Measurements from ENCODE around the gene CNPY1. TPM values are rescaled to one million over a fixed set of nuclear protein-coding genes. Genes with fewer than 3 reads are reported as not detected.

The CNPY1 gene
- total RNA-seq, 4 donors from 2014 or later, result not detected

- Histone ChIP-seq H3K4me3 (no peak overlapping the region), H3K27me3 (peaks cover 85% of the 10 kb centered on the region), H3K4me1 (no peaks in the 10 kb centered on the region), H3K9me3 (no peaks in the 10 kb centered on the region), H3K27ac (no peak overlapping the region), H3K36me3 (no peaks in the 10 kb centered on the region)
- WGBS, 2 donors (ENCODE audit: low coverage in 1 of 2), result 80 to 81% methylated on average over 2 to 3 of the region's 12 CpGs
- TF ChIP-seq CTCF (IDR thresholded peaks at IDR 0.05) (no peak), EP300 (IDR thresholded peaks at IDR 0.05) (no peak), POLR2A (IDR thresholded peaks at IDR 0.05) (no peak), POLR2AphosphoS5 (IDR thresholded peaks at IDR 0.05) (no peak)
- no peak for ATAC-seq
Observed at GRCh38 chr7:155516466-155516865, 29.9 kb downstream of the CNPY1 start.

DNA sequence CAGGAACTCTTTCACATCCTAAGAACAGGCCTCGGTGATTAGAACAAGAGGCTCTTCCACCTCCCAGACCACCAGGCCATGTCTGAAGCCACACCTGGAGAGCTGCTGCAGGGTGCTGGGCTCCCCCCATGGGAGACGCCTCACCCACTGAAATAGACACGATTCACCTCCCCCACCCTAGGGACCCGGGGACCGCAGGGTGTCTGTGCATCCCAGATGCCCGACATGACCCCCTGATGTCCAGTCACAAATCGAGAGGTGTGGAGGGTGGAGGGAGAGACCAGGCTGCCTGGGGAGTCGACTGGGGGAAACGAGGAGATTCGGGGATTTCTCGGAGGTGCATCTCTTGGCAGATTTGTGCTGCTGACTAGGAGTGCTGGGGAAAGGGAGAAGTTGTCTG lies 31.0 kb downstream of the CNPY1 start:
- H3K4me3 ChIP-seq, result no peak overlapping the region
- H3K36me3 ChIP-seq, result no peaks in the 10 kb centered on the region
- no peaks in the 10 kb centered on the region for H3K4me1 ChIP-seq
- no peak overlapping the region for H3K27ac ChIP-seq
- TF ChIP-seq POLR2AphosphoS5 (IDR thresholded peaks at IDR 0.05), result no peak
- no peak for TF ChIP-seq CTCF (IDR thresholded peaks at IDR 0.05)
- no peak for TF ChIP-seq POLR2A (IDR thresholded peaks at IDR 0.05)
- no peak for TF ChIP-seq EP300 (IDR thresholded peaks at IDR 0.05)
- no peak for ATAC-seq
- H3K27me3 ChIP-seq, result peaks cover 91% of the 10 kb centered on the region
- H3K9me3 ChIP-seq, result no peaks in the 10 kb centered on the region
- 40% methylated on average over 3 of the region's 11 CpGs; no CpG with 5 or more reads in 1 of the 2 donors for WGBS, 2 donors (ENCODE audit: low coverage in 1 of 2)

DNA sequence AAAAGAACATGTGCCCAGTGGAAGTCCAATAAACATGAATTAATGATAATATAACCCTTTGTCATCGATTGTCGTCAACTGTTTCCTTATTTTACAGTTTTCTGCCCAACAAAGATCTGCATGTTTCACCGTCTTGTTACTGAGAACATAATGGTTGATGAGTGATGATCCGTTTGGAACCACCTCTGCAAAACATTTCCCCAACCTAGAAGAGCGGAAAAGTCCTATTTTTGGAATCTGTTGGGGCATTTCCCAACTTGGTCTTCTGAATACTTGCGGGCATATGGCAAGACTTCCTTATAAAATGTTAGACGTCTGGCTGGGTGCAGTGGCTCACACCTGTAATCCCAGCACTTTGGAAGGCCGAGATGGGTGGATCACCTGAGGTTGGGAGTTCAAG lies 32.1 kb downstream of the CNPY1 start:
- Histone ChIP-seq H3K9me3 (no peaks in the 10 kb centered on the region), H3K4me3 (no peak overlapping the region), H3K27ac (no peak overlapping the region), H3K36me3 (no peaks in the 10 kb centered on the region), H3K4me1 (peaks cover 0 to 9% (median 5%) of the 10 kb centered on the region in 3 donors), H3K27me3 (peaks cover 100% of the 10 kb centered on the region)
- 83 to 84% methylated on average over 5 to 8 of the region's 8 CpGs for WGBS, 2 donors (ENCODE audit: low coverage in 1 of 2)
- no peak for ATAC-seq
- no peak for TF ChIP-seq POLR2AphosphoS5 (IDR thresholded peaks at IDR 0.05)
- no peak for TF ChIP-seq POLR2A (IDR thresholded peaks at IDR 0.05)
- TF ChIP-seq CTCF (IDR thresholded peaks at IDR 0.05), result no peak
- TF ChIP-seq EP300 (IDR thresholded peaks at IDR 0.05), result no peak

DNA sequence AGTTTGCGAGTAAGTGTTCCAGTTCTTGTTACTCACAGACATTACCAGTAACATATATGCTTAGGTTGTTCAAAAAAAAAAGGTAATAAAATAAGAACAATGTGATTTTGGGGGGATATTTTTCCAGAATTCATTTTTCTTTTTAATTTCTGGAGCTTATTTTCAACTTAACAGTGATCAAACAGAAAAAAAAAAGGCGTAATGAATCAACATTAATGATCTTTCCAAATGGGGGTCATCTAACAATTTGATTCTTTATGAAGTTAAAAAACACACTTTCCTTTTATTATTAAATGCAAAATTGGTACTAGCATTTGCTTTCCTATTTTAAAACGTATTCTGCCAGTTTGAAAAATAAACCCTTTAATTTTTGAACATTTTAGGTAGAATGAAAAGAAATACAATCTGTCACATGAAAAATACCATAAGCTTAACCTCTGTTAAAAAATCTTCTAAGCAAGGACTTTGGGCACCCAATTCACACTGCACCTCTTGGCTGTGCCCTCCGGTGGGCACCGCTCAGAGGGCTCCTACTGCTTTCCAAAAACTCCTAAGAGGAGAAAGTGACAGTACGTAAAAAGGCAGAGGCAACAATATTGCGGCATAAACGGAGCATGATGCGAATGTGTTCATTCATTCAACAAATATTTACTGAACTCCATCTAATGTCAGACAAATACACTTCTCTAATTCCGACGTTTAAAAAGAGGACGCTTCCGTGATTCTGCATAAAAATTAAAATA lies 32.6 kb downstream of the CNPY1 start:
- H3K27me3 ChIP-seq, result peaks cover 100% of the 10 kb centered on the region
- H3K27ac ChIP-seq, result no peak overlapping the region
- WGBS, 2 donors (ENCODE audit: low coverage in 1 of 2), result 70 to 81% methylated on average over 13 of the region's 13 CpGs
- no peaks in the 10 kb centered on the region for H3K36me3 ChIP-seq
- no peak for ATAC-seq
- no peak overlapping the region for H3K4me3 ChIP-seq
- no peaks in the 10 kb centered on the region for H3K9me3 ChIP-seq
- TF ChIP-seq CTCF (IDR thresholded peaks at IDR 0.05) (no peak), POLR2AphosphoS5 (IDR thresholded peaks at IDR 0.05) (no peak), POLR2A (IDR thresholded peaks at IDR 0.05) (no peak), EP300 (IDR thresholded peaks at IDR 0.05) (no peak)
- peaks cover 0 to 10% (median 5%) of the 10 kb centered on the region in 3 donors for H3K4me1 ChIP-seq

- TF ChIP-seq POLR2AphosphoS5 (IDR thresholded peaks at IDR 0.05), result no peak
- no peak for TF ChIP-seq POLR2A (IDR thresholded peaks at IDR 0.05)
- TF ChIP-seq EP300 (IDR thresholded peaks at IDR 0.05), result no peak
- TF ChIP-seq CTCF (IDR thresholded peaks at IDR 0.05), result no peak
- no peak overlapping the region for H3K4me3 ChIP-seq
- H3K4me1 ChIP-seq, result peaks cover 0 to 10% (median 5%) of the 10 kb centered on the region in 3 donors
- WGBS, 2 donors (ENCODE audit: low coverage in 1 of 2), result 27 to 30% methylated on average over 3 to 4 of the region's 4 CpGs
- peaks cover 100% of the 10 kb centered on the region for H3K27me3 ChIP-seq
- no peaks in the 10 kb centered on the region for H3K9me3 ChIP-seq
- no peaks in the 10 kb centered on the region for H3K36me3 ChIP-seq
- H3K27ac ChIP-seq, result no peak overlapping the region
- ATAC-seq, result no peak
Observed at GRCh38 chr7:155512246-155512887, 34.0 kb downstream of the CNPY1 start.
